Measurements from ENCODE around the gene SUPT3H. TPM values are rescaled to one million over a fixed set of nuclear protein-coding genes. Genes with fewer than 3 reads are reported as not detected.

The SUPT3H gene
- total RNA-seq, 1 donor = 4.7 TPM

DNA sequence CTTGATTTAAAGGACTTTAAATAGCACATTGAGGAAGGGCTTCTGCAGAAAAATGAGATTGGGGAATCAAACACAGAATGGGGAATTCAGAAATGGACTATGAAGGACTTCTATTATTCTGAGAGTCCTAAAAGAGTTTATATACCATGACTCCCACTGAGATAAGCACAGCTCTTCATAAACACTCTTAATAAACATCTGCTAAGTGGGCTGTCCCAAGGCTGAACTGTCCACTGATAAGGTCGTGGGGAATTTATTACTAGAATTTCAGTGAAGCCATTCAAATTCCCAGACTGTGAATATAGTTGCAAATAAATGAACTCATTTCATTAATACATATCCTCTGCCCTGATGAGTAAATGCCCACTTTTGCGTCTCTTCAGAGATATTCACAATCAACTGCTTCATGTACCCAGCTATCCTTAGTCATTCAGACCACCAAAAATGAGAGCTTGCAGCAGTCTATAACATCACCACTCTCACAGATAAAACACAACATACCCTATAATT is 517.8 kb downstream of the SUPT3H start:
- H3K27ac ChIP-seq (ENCODE audit: low read depth, low read length) = no peak overlapping the region
- no peak overlapping the region for H3K4me3 ChIP-seq (ENCODE audit: insufficient read depth, low read length)
- H4K20me1 ChIP-seq (ENCODE audit: insufficient read depth, low read length) = no peaks in the 10 kb centered on the region
- DNase-seq (ENCODE audit: insufficient read length, low spot score, missing footprints) = no peak
- no peaks in the 10 kb centered on the region for H3K9me3 ChIP-seq (ENCODE audit: low read depth, low read length)
- H3K79me2 ChIP-seq (ENCODE audit: insufficient read depth, low read length) = no peaks in the 10 kb centered on the region
- peaks cover 13% of the 10 kb centered on the region for H3K4me1 ChIP-seq (ENCODE audit: insufficient read depth, low read length)
- TF ChIP-seq, protein P1, sequence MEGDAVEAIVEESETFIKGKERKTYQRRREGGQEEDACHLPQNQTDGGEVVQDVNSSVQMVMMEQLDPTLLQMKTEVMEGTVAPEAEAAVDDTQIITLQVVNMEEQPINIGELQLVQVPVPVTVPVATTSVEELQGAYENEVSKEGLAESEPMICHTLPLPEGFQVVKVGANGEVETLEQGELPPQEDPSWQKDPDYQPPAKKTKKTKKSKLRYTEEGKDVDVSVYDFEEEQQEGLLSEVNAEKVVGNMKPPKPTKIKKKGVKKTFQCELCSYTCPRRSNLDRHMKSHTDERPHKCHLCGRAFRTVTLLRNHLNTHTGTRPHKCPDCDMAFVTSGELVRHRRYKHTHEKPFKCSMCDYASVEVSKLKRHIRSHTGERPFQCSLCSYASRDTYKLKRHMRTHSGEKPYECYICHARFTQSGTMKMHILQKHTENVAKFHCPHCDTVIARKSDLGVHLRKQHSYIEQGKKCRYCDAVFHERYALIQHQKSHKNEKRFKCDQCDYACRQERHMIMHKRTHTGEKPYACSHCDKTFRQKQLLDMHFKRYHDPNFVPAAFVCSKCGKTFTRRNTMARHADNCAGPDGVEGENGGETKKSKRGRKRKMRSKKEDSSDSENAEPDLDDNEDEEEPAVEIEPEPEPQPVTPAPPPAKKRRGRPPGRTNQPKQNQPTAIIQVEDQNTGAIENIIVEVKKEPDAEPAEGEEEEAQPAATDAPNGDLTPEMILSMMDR (IDR thresholded peaks at IDR 0.05; ENCODE audit: extremely low read depth, low read depth, low read length) = no peak
- no peak overlapping the region for H2AFZ ChIP-seq (ENCODE audit: low read length)
- no peaks in the 10 kb centered on the region for H3K27me3 ChIP-seq (ENCODE audit: insufficient read depth, low read length)
- H3K4me2 ChIP-seq (ENCODE audit: insufficient read depth, low read length) = no peak overlapping the region
- no peaks in the 10 kb centered on the region for H3K36me3 ChIP-seq (ENCODE audit: insufficient read depth, low read length)

DNA sequence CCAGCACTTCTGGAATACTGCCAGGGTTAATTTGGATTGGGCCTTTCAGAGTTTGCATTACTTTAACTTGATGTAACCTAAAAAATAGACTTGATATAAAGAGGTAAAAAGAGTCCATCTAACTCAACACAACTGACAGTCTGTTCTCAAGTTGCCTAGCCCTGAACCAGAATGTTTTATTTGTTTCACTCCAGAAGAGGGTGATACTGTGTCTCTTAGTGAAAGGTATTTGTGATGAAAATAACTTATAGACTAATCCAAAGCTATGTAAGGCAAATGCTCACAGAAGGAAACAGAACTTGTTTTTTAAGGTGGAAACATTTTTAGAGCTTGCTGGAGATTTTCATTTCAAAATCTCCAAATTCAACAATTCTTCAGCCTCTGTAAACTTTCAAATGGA is 518.7 kb downstream of the SUPT3H start:
- Histone ChIP-seq H4K20me1 (ENCODE audit: insufficient read depth, low read length) (no peaks in the 10 kb centered on the region), H3K4me2 (ENCODE audit: insufficient read depth, low read length) (no peak overlapping the region), H2AFZ (ENCODE audit: low read length) (no peak overlapping the region), H3K79me2 (ENCODE audit: insufficient read depth, low read length) (no peaks in the 10 kb centered on the region), H3K27me3 (ENCODE audit: insufficient read depth, low read length) (no peaks in the 10 kb centered on the region), H3K36me3 (ENCODE audit: insufficient read depth, low read length) (no peaks in the 10 kb centered on the region), H3K4me3 (ENCODE audit: insufficient read depth, low read length) (no peak overlapping the region), H3K27ac (ENCODE audit: low read depth, low read length) (no peak overlapping the region), H3K9me3 (ENCODE audit: low read depth, low read length) (no peaks in the 10 kb centered on the region), H3K4me1 (ENCODE audit: insufficient read depth, low read length) (peaks cover 13% of the 10 kb centered on the region)
- DNase-seq (ENCODE audit: insufficient read length, low spot score, missing footprints) = no peak
- TF ChIP-seq, protein P1 (IDR thresholded peaks at IDR 0.05; ENCODE audit: extremely low read depth, low read depth, low read length) = no peak

- TF ChIP-seq, protein P1 (IDR thresholded peaks at IDR 0.05; ENCODE audit: extremely low read depth, low read depth, low read length) = no peak
- H2AFZ ChIP-seq (ENCODE audit: low read length) = no peak overlapping the region
- no peaks in the 10 kb centered on the region for H4K20me1 ChIP-seq (ENCODE audit: insufficient read depth, low read length)
- H3K27me3 ChIP-seq (ENCODE audit: insufficient read depth, low read length) = no peaks in the 10 kb centered on the region
- peaks cover 13% of the 10 kb centered on the region for H3K4me1 ChIP-seq (ENCODE audit: insufficient read depth, low read length)
- H3K27ac ChIP-seq (ENCODE audit: low read depth, low read length) = no peak overlapping the region
- H3K36me3 ChIP-seq (ENCODE audit: insufficient read depth, low read length) = no peaks in the 10 kb centered on the region
- no peak for DNase-seq (ENCODE audit: insufficient read length, low spot score, missing footprints)
- H3K9me3 ChIP-seq (ENCODE audit: low read depth, low read length) = no peaks in the 10 kb centered on the region
- H3K4me3 ChIP-seq (ENCODE audit: insufficient read depth, low read length) = peak overlapping the region; percentile 44
- peak overlapping the region; percentile 75 for H3K4me2 ChIP-seq (ENCODE audit: insufficient read depth, low read length)
- H3K79me2 ChIP-seq (ENCODE audit: insufficient read depth, low read length) = no peaks in the 10 kb centered on the region
Observed at GRCh38 chr6:44856479-44856878, 521.3 kb downstream of the SUPT3H start.

DNA sequence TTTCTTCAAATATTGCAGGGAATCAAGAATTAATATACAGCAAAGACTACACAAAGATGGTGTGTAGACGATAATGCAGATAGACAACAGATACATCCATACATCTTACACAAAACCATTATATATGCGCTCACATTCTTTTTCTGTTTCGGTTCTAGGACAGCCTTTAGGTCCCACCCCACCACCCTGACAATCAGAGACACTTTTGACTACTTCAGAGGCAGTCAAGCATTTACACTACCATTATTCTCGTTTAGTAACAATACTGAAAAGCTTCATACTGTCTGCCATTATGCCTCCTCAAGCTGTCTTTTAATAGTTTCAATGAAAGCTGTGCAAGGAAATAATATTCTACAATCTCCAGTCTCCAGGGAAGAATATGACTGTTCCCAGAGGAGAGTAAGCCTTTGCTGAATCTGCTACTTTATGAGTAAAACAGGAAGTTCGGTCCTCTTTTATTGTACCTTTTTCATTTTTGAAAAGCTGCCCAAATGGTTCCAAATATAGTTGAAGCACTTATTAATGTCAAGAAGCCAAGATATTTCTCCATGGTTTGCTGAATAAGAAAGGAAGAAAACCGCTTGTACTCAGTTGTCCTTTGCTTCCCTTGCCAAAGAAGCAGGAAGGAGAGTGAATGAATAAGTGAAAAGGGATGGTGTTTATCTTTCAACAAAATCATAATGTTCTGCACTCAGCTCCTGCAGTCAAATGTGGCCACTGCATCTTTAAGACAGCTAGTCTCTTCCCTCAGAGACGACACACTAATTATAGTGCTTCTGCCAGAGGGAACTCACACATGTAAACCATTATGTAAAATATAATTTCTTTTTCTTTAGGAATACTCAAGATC is 521.9 kb downstream of the SUPT3H start:
- peak overlapping the region; percentile 75 for H3K4me2 ChIP-seq (ENCODE audit: insufficient read depth, low read length)
- H2AFZ ChIP-seq (ENCODE audit: low read length) = peak overlapping the region; percentile 52
- TF ChIP-seq, protein P1 (IDR thresholded peaks at IDR 0.05; ENCODE audit: extremely low read depth, low read depth, low read length) = no peak
- DNase-seq (ENCODE audit: insufficient read length, low spot score, missing footprints) = no peak
- H3K36me3 ChIP-seq (ENCODE audit: insufficient read depth, low read length) = no peaks in the 10 kb centered on the region
- H4K20me1 ChIP-seq (ENCODE audit: insufficient read depth, low read length) = no peaks in the 10 kb centered on the region
- H3K4me1 ChIP-seq (ENCODE audit: insufficient read depth, low read length) = peaks cover 20% of the 10 kb centered on the region
- no peaks in the 10 kb centered on the region for H3K27me3 ChIP-seq (ENCODE audit: insufficient read depth, low read length)
- no peaks in the 10 kb centered on the region for H3K79me2 ChIP-seq (ENCODE audit: insufficient read depth, low read length)
- no peaks in the 10 kb centered on the region for H3K9me3 ChIP-seq (ENCODE audit: low read depth, low read length)
- peak overlapping the region; percentile 44 for H3K4me3 ChIP-seq (ENCODE audit: insufficient read depth, low read length)
- peak overlapping the region; percentile 12 for H3K27ac ChIP-seq (ENCODE audit: low read depth, low read length)

Data from osteoblast (primary cell).